ENCODE results near the gene ANXA6.

The ANXA6 gene

GRCh38 chr5:151058301-151058700 lies 99.3 kb downstream of the ANXA6 start:
- no peak for DNase-seq

GRCh38 chr5:151056379-151057325 lies 100.9 kb downstream of the ANXA6 start:
- DNase-seq, result no peak

GRCh38 chr5:151055336-151055735 lies 102.2 kb downstream of the ANXA6 start:
- DNase-seq, result no peak

GRCh38 chr5:151054709-151055108 lies 102.9 kb downstream of the ANXA6 start:
- no peak for DNase-seq

GRCh38 chr5:151053796-151054462 lies 103.7 kb downstream of the ANXA6 start:
- no peak for DNase-seq

- no peak for DNase-seq
Measured at GRCh38 chr5:151052836-151053235, 104.7 kb downstream of the ANXA6 start.

- no peak for DNase-seq
Measured at GRCh38 chr5:151051931-151052608, 105.5 kb downstream of the ANXA6 start.

- DNase-seq, result peak; percentile 14
Measured at GRCh38 chr5:151051066-151051930, 106.3 kb downstream of the ANXA6 start.

Data from NCI-H2227 treated with DMSO at 0.1 percent for 48 hours (cell line).